ENCODE measurements around the gene PINLYP.

- TF ChIP-seq CTCF (IDR thresholded peaks at IDR 0.05; ENCODE audit: insufficient read depth, low read length) (no peak), POLR2AphosphoS5 (IDR thresholded peaks at IDR 0.05; ENCODE audit: low read depth) (no peak), REST (IDR thresholded peaks at IDR 0.05; ENCODE audit: insufficient replicate concordance, low read depth) (no peak), GABPA (IDR thresholded peaks at IDR 0.05; ENCODE audit: low read depth) (no peak)
Measured at GRCh38 chr19:43552616-43553015, 23.0 kb upstream of the PINLYP start.
